Adrenal gland (tissue), 12 donors: ENCODE results near the gene USP3. TPM values are rescaled to one million over a fixed set of nuclear protein-coding genes. Genes with fewer than 3 reads are reported as not detected.
A peak's percentile ranks its signal among the peaks of the same experiment; 100 is the strongest.

Experiments used
- DNase-seq, 7 donors: peaks; one replicate each; pipeline ENCODE4 v3.0.0-alpha.2; 2019 to 2020
- H3K27ac ChIP-seq, 5 donors: fragments of 200-600 bp; sonication (generic) in 4 of 5; 1 replicate in 3 of 5; 2 replicates in 2 of 5; pipeline versions ENCODE4 v1.5.1 to v1.8.0; 2016 to 2020; ENCODE audit warnings: mild to moderate bottlenecking in 1 of 5
- H3K27me3 ChIP-seq: fragments of 200-600 bp; 2 replicates; pipeline ENCODE4 v1.8.0; 2021
- H3K36me3 ChIP-seq, 2 donors: fragments of 200-600 bp; replicated peaks in 1 of 2; 1 replicate in 1 of 2; 2 replicates in 1 of 2; pipeline versions ENCODE4 v1.5.1 to v1.8.0; 2018 to 2022
- H3K4me1 ChIP-seq, 2 donors: fragments of 200-600 bp; replicated peaks in 1 of 2; 1 replicate in 1 of 2; 2 replicates in 1 of 2; pipeline versions ENCODE4 v1.5.1 to v1.8.0; 2018 to 2021
- H3K4me3 ChIP-seq, 4 donors: fragments of 200-600 bp; sonication (generic) in 3 of 4; one replicate each; pipeline ENCODE4 v1.5.1; 2016 to 2018
- H3K9me3 ChIP-seq, 3 donors: fragments of 200-600 bp; sonication (generic) in 1 of 3; replicated peaks in 1 of 3; 1 replicate in 2 of 3; 2 replicates in 1 of 3; pipeline versions ENCODE4 v1.5.1 to v1.8.0; 2016 to 2021
- CTCF ChIP-seq, 6 experiments: fragments of 450-650 bp in 4 of 6; fragments of 200-600 bp in 2 of 6; sonication (generic) in 1 of 6; IDR thresholded peaks; 1 replicate in 5 of 6; 2 replicates in 1 of 6; pipeline versions ENCODE4 v1.5.1 to v1.8.0; 2016 to 2021; ENCODE audit warnings: antibody characterized with exemption in 6 of 6, mild to moderate bottlenecking in 2 of 6, moderate library complexity in 1 of 6
- POLR2A ChIP-seq, 2 donors: fragments of 450-650 bp; IDR thresholded peaks; one replicate each; pipeline ENCODE4 v1.6.1; 2017; ENCODE audit warnings: antibody characterized with exemption in 2 of 2, mild to moderate bottlenecking in 2 of 2, moderate library complexity in 1 of 2
- WGBS, 4 donors: extraction: QIAGEN DNeasy Blood & Tissue Kit in 2 of 4; methylation state at CpG; one replicate each; pipeline versions ENCODE4 v1.1.5 to v1.1.7; 2013 to 2017; 5-methylcytosine and 5-hydroxymethylcytosine counted together
- intact Hi-C, 2 donors: fragments of 100-400 bp; cut with DNase I; formaldehyde crosslinking; loops; one replicate each; pipeline versions ENCODE4 v1.14.1 to v1.15.0; 2022 to 2023
- polyA plus RNA-seq, 3 donors: library from polyadenylated mRNA; stranded (reverse); fragments of 200-250 nt in 2 of 3; fragments of 350-450 nt in 1 of 3; fragmentation: Illumina TruSeq in 1 of 3; extraction: RNeasy Lipid Tissue Mini Kit (QIAGEN cat#74804) in 1 of 3; gene quantifications; one replicate each; pipeline ENCODE4 v1.2.3, GENCODE V29; 2013 to 2014
- total RNA-seq, 9 donors: library from RNA; depleted of rRNA in 4 of 9; stranded (reverse); fragments of >200 nt in 4 of 9; fragments of 120-200 nt in 1 of 9; fragmentation: NEBNext Ultra II Directional in 1 of 9; extraction: Animal tissue kit (Norgen Biotek cat#: 25700) in 1 of 9; gene quantifications; one replicate each; pipeline versions ENCODE4 v1.1.0 to v1.2.4, GENCODE V29; 2013 to 2023
- donor health status: healthy with polysubstance abuse.
- donor health status: Bipolar disorder and iron deficiency.
- donor health status: DM: yes; HTN: yes; CAD: no.
- donor health status: DM: no; HTN: no; CAD: no.
- donor health status: DM: no; HTN: no; CAD: no.
- donor health status: DM: yes; HTN: yes; CAD: no.

Gene USP3
- total and polyA plus RNA-seq, 12 donors = 23.0 to 55.0 (median 35.5) TPM

GRCh38 chr15:63490345-63491034 is 13.9 kb upstream of the USP3 start:
- peaks cover 0 to 3% of the 10 kb centered on the region in 2 donors for H3K4me1 ChIP-seq
- H3K36me3 ChIP-seq = no peaks in the 10 kb centered on the region
- no peak for TF ChIP-seq POLR2A (IDR thresholded peaks at IDR 0.05)
- no peak for TF ChIP-seq CTCF (IDR thresholded peaks at IDR 0.05)
- intact Hi-C loops = loop anchor here (5.0 kb wide), 1 partner anchor 107 kb away; the partner anchor contains the start of gene FBXL22 (in 2 of the 2)
- H3K4me3 ChIP-seq = no peak overlapping the region
- WGBS, 4 donors = 79 to 92% (median 84%) methylated on average over 4 of the region's 4 CpGs
- DNase-seq = no peak
- H3K9me3 ChIP-seq = no peaks in the 10 kb centered on the region
- H3K27ac ChIP-seq = peak overlapping the region in 2 of 5 donors; percentile 1 to 84
- no peaks in the 10 kb centered on the region for H3K27me3 ChIP-seq

- no peak for TF ChIP-seq POLR2A (IDR thresholded peaks at IDR 0.05)
- intact Hi-C loops = loop anchor here (5.0 kb wide), 1 partner anchor 106 kb away; the partner anchor contains the start of gene FBXL22 (in 2 of the 2)
- Histone ChIP-seq H3K27ac (peak overlapping the region in 1 of 5 donors; percentile 84), H3K4me3 (no peak overlapping the region), H3K9me3 (no peaks in the 10 kb centered on the region), H3K36me3 (no peaks in the 10 kb centered on the region), H3K27me3 (no peaks in the 10 kb centered on the region), H3K4me1 (peaks cover 0 to 3% of the 10 kb centered on the region in 2 donors)
- 72 to 79% (median 75%) methylated on average over 4 to 5 of the region's 5 CpGs for WGBS, 4 donors
- no peak for DNase-seq
These were observed 13.1 kb upstream of the USP3 start for GRCh38 chr15:63491116-63491827.

DNA sequence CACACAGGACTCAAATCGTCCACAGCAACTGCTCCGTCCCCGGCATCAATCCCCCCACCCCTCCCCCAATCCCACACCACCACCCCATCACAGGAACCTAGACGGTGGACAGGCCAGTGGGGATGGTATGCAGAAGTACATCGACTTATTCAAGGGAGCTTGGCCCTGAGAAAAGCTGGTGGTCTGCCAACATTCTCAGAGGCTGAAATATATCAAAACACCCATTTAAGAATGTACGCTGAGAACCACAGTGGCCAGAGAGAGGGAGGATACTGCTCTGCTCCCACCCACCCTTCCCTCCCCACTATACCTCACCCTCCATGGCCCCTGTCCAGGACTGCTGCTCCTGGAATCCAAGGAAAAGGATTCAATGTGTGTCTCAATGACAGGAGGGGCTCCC is 12.4 kb upstream of the USP3 start:
- intact Hi-C loops = loop anchor here (5.0 kb wide), 1 partner anchor 105 kb away; the partner anchor contains the start of gene FBXL22 (in 2 of the 2)
- TF ChIP-seq CTCF (IDR thresholded peaks at IDR 0.05) (no peak), POLR2A (IDR thresholded peaks at IDR 0.05) (no peak)
- Histone ChIP-seq H3K4me3 (no peak overlapping the region), H3K27me3 (no peaks in the 10 kb centered on the region), H3K4me1 (peaks cover 0 to 1% of the 10 kb centered on the region in 2 donors), H3K27ac (peak overlapping the region in 1 of 5 donors; percentile 75), H3K36me3 (no peaks in the 10 kb centered on the region), H3K9me3 (no peaks in the 10 kb centered on the region)
- WGBS, 4 donors = 53 to 71% (median 59%) methylated on average over 5 to 6 of the region's 6 CpGs
- DNase-seq = no peak

DNA sequence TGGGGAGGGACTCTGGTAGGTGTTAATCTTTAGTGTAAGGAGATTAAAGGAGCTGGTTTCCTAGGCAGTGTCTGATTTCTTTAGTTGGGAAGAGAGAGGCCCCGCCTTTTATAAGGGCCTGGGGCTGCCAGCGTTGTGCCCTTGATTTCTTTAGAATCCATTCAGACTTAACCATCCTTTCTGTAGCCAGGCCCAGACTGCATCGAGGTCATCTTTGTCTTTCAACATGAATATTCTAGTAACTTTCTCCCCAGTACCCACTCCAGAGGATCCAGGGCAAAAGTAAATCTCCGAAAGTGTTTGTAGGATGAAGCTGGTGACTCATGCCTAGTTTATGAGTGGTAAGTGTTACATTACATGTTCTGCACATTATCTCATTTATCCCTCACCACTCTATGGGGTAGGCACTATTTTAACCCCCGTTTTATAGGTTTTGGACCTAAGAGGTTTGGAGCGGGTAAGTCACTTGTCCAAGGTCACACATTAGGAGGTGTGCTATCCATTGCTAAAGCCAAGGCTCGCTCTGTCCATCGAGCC is 11.8 kb upstream of the USP3 start:
- no peak overlapping the region for H3K4me3 ChIP-seq
- 78 to 84% (median 81%) methylated on average over 8 of the region's 8 CpGs for WGBS, 4 donors
- intact Hi-C loops = loop anchor here (5.0 kb wide), 1 partner anchor 105 kb away; the partner anchor contains the start of gene FBXL22 (in 2 of the 2)
- no peaks in the 10 kb centered on the region for H3K9me3 ChIP-seq
- no peak overlapping the region for H3K27ac ChIP-seq
- no peaks in the 10 kb centered on the region for H3K27me3 ChIP-seq
- no peaks in the 10 kb centered on the region for H3K4me1 ChIP-seq
- DNase-seq = no peak
- H3K36me3 ChIP-seq = no peaks in the 10 kb centered on the region
- TF ChIP-seq CTCF (IDR thresholded peaks at IDR 0.05) (no peak), POLR2A (IDR thresholded peaks at IDR 0.05) (no peak)
